G401 (cell line): ENCODE data around the gene POMT1. TPM values are rescaled to one million over a fixed set of nuclear protein-coding genes. Genes with fewer than 3 reads are reported as not detected.

Source experiments
- DNase-seq: peaks from one replicate; pipeline ENCODE4 v3.0.0-alpha.2; 2015; ENCODE audit warnings: low spot score
- in situ Hi-C: cut with HindIII; loops from 2 replicates; pipeline ENCODE4 v1.10.0; 2016; ENCODE audit warnings: low sequenced_read_pairs, mixed read lengths
- total RNA-seq: library from RNA; depleted of rRNA; stranded (reverse); fragments of >200 nt; shearing (Covaris generic); gene quantifications from 2 replicates; pipeline ENCODE4 v1.2.3, GENCODE V29; 2014

Gene POMT1
- total RNA-seq, 1 experiment from 2014 or later = 36.5 TPM

DNA sequence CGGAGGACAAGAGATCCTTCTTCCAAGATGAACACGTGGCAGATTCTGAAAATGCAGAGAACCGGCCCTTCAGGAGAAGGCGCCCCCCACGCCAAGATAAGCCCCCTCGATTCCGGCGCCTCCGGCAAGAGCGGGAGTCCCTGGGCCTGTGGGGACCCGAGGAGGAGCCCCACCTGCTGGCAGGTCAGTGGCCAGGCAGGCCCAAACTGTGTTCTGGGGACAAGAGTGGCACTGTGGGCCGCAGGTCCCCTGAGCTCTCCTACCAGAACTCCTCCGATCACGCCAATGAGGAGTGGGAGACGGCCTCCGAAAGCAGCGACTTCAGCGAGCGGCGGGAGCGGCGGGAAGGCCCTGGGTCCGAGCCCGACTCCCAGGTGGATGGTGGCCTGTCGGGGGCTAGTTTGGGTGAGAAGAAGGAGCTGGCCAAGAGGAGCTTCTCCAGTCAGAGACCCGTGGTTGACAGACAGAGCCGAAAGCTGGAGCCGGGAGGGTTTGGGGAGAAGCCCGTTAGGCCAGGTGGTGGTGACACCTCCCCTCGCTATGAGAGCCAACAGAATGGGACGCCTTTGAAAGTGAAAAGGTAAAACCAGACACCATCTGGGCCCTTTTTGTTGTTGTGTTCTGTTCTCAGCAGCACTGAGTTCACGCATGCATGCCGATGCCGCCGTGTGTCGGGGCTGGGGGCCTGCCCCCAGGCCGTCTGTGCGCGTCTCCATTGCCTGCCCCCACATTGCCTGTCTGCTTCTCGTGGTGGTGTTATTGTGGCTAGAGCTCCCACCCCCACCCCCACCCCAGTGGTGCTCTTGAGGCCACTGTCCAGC, 26.6 kb upstream of the POMT1 start:
- DNase-seq = peak; percentile 78
- in situ Hi-C loops = no loop called here

DNA sequence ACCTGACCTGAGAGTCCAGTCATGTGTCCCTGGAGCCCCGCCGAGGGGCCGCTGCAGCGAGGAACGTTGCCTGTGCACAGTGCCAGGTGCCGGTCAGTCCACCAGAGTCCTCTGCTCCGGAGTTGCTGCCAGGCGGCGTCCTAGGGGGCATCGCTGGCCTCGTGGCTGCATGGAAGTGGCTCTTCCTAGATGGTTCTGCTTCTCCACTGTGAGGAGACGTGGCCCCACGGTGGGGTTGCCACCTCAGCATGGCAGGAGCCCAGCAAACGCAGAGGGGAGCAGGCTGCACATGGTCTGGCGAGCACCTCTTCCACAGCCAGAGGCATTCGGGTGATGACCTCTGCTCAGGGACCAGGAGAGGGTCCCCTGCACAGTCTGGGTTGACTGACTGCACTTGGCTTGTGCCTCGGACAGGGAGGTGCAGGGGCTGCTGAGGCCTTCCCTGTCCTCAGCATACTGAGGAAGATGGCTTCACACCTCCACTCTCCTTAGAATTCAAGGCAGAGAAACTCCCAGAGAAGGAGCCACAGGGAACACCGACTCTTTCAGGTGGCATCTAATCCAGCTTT, 25.9 kb upstream of the POMT1 start:
- in situ Hi-C loops = no loop called here
- peak; percentile 45 for DNase-seq

DNA sequence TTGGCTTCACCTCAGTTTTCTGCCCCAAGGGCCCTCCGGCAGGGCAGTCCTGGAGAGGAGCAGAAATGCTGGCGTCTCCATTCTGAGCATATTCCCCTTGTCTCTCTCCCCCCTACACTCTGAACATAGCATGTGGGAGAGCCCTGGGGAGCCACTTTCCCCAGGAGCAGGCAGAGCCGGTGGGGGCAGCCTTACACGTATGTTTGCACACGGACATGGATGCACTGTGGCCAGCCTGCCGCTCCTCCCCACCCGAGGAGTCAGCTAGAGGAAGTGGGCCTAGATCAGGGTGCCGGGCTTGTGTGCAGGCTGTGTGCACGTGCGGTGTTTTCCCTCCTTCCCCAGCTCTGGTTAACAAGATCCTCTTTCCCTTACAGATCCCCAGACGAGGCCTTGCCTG, 25.4 kb upstream of the POMT1 start:
- in situ Hi-C loops = no loop called here
- DNase-seq = no peak

DNA sequence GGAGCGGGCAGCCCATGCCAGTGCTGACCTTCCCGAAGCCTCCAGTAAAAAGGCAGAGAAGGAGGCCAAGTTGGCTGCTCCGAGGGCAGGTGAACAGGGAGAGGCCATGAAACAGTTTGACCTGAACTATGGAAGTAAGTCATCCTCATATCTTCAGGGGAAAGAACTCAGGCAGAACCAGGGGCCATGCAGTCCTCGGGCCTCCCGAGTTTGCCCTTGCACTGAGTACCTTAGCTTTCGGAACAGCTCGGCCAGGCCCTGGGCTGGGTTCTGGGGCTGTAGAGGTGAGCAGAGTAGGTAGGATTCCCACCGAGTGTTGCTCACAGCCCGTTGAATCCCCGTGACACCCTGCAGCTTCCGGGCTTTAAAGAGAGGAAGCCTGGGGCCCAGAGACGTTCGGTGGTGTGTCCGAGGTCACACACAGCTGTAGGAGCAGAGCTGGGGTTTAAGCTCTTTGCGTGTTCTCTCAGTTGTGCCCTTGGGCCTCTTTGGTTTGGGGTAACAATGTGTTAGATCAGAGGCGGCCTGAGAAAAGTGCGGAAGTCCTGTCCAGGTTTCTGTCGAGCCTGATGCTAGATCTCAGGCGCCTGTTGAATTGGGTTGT, 24.8 kb upstream of the POMT1 start:
- in situ Hi-C loops = no loop called here
- DNase-seq = no peak

DNA sequence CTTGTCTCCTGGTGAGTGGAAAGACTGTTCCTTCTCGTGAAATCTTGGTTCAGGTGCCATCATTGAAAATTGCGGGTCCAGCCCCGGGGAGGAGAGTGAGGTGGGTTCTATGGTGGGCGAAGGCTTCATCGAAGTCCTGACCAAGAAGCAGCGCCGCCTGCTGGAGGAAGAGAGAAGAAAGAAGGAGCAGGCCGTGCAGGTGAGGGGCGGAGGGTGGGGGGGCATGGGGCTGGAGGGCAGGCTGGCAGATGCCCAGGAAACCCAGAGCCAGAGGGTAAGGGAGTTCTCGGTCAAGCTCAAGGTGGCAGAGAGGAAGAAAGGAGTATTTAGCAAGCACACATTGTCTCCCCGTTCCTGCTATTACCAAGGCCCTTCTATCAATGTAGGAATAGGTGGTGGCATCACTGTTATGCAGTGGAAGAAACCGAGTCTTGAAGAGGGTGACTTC, 24.3 kb upstream of the POMT1 start:
- in situ Hi-C loops = no loop called here
- peak; percentile 41 for DNase-seq

DNA sequence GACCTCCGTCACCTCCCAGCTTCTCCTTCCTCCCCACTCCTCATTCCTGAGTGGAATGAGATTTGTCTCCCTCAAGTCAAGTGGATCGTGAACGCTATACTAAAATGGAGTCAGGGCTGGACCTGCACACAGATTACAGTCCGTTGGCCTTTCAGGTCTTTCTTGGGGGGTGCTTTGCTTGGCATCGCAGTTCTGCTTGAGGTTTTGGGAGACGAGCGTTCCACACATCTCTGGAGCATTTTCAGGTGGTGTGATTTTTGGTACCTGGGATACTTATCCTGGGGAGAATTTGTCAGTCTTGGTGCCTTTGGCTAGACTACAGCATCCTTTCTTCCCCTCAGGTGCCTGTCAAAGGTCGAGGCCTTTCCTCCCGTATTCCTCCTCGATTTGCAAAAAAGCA, 23.8 kb upstream of the POMT1 start:
- in situ Hi-C loops = no loop called here
- no peak for DNase-seq

DNA sequence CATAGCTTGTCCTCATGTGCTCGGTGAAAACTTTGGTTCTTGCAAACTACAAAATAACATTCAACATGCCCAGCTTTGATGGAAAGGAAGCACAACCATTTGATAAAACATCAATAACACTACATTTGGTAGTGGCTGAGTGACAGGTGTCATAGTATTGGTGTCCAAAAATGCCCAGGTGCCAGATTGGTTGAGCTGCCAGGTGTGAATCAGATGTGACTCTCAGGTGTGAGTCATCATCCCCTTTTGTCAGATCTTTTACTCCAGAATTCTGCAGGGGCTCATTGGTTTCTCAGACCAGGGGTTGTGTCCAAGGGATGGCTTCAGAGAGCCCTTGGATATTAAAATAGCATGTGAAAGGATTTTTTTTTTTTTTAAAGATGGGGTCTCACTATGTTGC, 22.5 kb upstream of the POMT1 start:
- in situ Hi-C loops = no loop called here
- DNase-seq = no peak

DNA sequence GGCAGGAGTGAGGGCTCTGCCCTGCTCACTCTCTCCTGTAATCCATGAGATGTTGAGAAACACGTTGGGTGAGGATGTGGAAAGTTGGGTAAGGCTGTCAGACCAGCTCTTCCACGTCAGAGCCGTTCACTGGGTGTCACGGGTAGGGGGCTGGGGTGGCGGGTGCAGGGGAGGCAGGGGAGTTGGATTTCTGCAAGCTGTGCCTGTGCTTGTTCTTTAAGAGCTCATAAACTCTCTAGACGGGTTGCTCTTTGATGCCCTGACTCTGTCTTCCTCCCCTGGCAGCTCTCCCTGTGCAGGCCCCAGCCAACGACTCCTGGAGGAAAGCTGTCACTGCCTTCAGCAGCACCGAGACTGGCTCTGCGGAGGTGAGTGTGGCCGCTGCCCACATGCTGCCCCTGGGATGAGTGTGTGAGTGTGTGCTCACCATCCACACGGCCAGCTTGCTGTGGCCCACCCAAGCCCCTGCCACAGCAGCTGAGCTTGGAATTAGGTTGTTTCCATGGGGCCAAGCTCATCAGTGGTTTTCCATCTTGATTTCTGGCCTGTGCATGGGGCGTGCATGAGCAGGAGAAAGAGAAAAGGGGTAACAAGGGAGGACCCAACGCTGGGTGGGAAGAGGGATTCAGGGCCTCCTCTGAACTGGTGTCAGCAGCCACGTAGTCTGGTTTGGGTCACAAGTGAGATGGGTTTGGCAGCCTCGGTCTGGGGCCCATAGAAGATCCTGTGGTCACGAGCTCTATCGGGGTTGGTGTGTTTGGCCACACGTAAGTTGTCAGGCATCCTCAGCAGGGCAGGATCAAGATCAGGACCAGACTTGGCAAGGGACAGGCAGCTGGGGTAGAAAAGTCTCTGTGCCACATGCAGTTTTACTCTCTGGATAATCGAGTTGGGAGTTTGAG, 21.0 kb upstream of the POMT1 start:
- in situ Hi-C loops = no loop called here
- DNase-seq = peak; percentile 46

DNA sequence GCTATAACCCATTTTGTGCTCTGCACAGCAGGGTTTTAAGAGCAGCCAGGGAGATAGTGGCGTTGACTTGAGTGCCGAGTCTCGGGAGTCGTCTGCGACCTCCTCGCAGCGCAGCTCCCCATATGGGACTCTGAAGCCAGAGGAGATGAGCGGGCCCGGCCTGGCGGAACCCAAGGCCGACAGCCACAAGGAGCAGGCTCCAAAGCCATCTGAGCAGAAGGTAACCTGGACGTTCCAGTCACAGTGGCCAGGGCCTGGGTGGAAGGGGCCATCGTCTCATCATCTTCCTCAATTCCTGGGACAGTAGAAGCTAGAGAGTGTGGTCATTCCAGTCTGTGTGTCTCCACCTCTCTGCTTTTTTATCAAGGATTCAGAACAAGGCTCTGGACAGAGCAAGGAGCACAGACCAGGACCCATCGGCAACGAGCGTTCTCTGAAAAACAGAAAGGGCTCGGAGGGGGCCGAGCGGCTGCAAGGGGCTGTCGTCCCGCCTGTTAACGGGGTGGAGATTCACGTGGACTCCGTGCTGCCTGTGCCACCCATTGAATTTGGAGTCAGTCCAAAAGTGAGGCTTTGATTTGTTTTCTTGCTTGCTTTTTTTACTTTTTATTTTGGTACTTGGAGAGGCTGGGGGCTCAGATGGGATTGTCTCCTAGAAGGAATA, 20.2 kb upstream of the POMT1 start:
- in situ Hi-C loops = no loop called here
- DNase-seq = no peak

DNA sequence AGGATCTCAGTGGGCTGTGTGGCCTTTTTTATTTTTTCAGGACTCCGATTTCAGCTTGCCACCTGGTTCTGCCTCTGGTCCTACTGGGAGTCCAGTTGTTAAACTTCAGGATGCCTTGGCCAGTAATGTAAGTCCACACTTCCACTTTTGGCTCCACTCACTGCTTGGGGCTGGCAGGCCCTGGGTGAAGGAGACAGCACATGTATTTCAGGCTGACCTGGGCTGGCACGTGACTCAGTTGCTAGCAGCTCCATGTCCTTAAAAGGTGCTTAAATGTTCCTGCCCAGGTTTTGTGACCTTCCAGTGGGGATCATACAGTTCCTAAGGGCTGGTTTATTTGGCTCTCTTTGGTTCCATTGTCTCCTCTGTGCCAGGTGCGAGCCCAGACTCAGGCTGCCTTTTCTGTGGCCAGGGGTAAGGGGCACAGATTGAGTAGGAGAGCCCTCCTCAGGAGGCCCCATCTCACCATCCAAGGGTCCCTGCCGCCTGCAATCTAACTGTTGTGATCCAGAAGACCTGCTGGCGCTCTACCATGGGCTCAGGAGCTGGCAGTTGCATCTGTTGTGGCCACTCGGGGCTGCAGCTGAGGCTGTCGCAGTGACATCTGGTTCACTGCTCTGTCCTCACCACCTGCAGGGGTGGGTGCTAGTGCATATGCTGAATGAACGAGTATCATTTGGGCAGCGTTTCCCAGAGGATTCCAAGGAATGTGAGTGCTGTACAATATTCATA, 19.2 kb upstream of the POMT1 start:
- peak; percentile 64 for DNase-seq
- in situ Hi-C loops = no loop called here

DNA sequence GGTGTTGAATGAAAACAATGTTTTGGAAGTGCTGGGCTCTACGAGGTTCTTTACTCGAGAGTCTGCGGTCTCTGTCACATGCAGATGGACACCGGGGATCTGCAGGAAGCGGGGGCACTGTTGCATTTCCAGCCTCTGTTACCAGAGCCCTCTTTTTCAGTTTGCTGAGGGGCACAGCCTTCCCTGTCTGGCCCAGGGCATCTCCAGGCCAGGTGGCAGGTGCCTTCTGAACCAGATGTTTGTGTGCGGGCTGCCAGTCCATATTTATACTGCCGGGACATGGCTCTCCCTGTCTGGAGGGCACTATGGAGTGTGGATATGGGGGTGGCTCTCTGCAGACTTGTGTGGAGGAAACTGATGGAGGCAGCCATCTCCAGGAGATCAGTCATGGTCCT, 18.7 kb upstream of the POMT1 start:
- in situ Hi-C loops = no loop called here
- no peak for DNase-seq

DNA sequence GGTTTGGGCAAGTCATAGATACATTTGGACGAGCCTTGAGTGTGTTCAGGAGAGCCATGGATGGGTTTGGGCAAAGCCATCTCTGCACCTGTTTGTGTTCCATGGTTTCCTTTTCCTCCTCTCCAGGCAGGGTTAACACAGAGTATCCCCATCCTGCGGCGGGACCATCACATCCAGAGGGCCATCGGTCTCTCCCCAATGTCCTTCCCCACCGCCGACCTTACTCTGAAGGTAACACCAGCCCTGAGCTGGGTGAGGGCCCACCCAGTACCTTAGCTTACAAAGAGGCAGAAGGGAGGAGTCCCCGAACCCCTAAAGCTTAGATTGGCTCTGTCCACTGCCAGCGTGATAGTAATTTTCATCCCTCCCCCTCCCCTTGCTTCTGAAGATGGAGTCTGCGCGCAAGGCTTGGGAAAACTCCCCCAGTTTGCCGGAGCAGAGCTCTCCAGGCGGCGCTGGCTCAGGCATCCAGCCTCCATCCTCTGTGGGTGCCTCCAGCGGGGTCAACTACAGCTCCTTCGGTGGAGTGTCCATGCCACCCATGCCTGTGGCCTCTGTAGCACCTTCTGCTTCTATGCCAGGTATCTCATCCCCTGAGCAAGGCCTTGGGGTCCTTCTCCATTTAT, 18.0 kb upstream of the POMT1 start:
- in situ Hi-C loops = no loop called here

DNA sequence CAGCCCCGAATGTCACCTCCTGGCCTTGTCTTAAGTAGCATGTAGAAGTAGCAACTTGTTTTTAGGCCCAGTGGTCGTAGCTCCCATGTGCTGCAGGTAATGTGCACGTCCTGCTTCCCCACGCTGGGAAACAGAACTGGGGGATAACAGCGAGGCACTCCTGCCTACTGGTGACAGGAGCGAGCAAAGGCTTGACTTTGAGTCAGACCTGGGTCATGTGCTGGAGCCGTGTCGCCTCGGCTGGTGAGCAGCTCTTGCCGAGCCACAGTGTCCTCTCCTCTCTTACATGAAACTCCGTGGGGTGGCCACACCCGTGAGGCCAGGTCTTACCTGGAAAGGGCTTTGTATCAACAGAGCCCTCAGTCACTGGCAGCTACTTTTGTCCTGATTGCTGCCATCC, 17.5 kb upstream of the POMT1 start:
- in situ Hi-C loops = no loop called here
- DNase-seq = no peak

More for the DNA sequence above, 18.0 kb upstream of the POMT1 start:
- DNase-seq = no peak

DNA sequence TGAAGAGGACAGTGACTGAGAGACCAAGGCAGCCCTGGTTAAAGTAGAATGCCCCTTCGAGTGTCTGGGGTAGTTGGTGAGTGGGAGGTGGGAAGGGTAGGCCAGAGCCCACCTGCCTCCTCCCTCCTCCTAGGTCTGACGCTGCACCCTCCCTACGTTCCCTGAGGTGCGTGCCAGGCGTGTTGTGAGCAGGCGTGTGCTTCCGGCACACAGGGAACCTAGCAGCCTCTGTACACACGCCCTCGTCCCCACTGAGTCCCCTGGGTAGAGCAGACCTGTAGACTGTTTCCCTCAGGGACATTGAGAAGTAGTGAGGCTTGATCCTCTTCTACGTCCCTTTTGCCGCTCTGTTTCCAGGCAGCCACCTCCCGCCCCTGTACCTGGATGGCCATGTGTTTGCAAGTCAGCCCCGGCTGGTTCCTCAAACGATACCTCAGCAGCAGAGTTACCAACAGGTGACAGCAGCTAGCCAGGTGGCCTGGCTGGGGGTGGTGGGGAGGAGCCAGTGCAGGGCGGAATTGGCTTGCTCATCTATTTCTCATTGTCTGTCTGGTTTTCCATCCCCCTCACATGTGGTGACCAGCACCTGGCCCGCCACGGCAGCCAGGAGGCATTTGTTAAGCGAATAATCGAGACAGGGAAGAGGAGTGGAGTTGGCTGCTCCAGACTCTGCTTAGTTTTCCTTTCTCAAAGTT, 16.8 kb upstream of the POMT1 start:
- in situ Hi-C loops = no loop called here
- DNase-seq = peak; percentile 70

DNA sequence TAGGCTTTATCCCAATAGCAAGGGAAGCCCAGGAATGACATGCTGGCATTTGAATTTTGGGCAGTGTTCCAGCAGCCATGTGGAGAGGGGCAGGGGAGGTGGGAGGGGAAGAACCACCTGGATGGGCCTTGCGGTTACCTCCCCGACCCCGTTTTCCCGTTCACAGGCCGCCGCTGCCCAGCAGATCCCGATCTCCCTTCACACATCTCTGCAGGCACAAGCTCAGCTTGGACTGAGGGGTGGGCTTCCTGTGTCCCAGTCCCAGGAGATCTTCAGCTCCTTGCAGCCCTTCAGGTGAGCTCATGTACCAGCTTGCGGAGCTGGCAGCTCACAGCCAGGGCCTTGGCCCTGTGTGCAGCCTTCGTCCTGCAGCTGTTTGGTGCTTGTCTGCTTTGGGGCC, 15.7 kb upstream of the POMT1 start:
- in situ Hi-C loops = no loop called here
- DNase-seq = no peak

DNA sequence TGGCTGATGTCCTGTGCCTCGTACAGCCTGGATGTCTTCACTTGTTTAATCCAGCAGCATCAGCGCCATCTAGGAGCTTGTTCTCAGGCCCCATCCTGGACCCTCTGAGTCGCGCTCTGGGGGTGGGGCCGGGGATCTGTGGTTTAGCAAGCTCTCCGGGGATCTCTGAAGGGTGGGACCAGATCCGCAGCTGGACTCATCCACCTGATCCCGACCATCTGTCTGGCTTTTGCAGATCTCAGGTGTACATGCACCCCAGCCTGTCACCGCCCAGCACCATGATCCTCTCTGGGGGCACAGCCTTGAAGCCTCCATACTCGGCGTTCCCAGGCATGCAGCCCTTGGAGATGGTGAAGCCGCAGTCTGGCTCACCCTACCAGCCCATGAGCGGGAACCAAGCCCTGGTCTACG, 15.1 kb upstream of the POMT1 start:
- in situ Hi-C loops = no loop called here
- no peak for DNase-seq

DNA sequence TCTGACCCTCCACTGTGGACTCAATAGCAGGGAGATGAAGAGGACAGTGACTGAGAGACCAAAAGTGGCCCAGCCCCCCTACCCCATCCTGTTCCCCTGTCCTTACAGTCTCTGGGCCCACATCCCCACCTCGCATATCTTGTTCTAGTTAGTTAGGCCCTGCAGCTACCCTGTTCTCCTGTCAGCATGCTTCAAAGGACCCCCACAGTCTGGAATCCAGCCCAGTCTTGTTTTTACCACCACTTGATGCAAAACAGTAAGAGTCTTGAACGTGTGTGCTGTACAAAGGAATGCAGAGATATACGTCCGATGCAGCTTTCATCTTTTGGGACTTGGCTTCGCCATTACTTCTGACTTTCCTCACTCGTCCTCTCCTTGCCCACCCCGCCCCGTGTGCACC, 12.2 kb upstream of the POMT1 start:
- in situ Hi-C loops = no loop called here
- DNase-seq = no peak
